Cardiac muscle cell (in vitro differentiated cells and primary cell): ENCODE measurements around the gene CAMSAP2. TPM values are rescaled to one million over a fixed set of nuclear protein-coding genes. Genes with fewer than 3 reads are reported as not detected.

Source experiments
- DNase-seq, 2 donors: peaks; one replicate each; pipeline versions ENCODE4 v3.0.0 to v3.0.0-alpha.2; 2010 to 2017; ENCODE audit warnings: low read depth in 1 of 2, low spot score in 1 of 2
- H3K27ac ChIP-seq: fragments of 200-600 bp; sonication (generic); 2 replicates; pipeline ENCODE4 v1.5.1; 2016
- H3K27me3 ChIP-seq: fragments of 200-600 bp; sonication (generic); 2 replicates; pipeline ENCODE4 v1.6.0; 2016; ENCODE audit warnings: control low read depth
- H3K36me3 ChIP-seq: fragments of 200-600 bp; sonication (generic); 2 replicates; pipeline ENCODE4 v1.5.1; 2016; ENCODE audit warnings: control low read depth
- H3K4me1 ChIP-seq: fragments of 200-600 bp; sonication (generic); 2 replicates; pipeline ENCODE4 v1.8.1; 2017; ENCODE audit warnings: low read depth, mild to moderate bottlenecking, mixed run types
- H3K4me3 ChIP-seq: fragments of 200-600 bp; sonication (generic); 2 replicates; pipeline ENCODE4 v1.5.1; 2016; ENCODE audit warnings: mild to moderate bottlenecking
- H3K9me3 ChIP-seq: fragments of 200-600 bp; sonication (generic); 2 replicates; pipeline ENCODE4 v1.5.1; 2017; ENCODE audit warnings: low read depth, mild to moderate bottlenecking, control low read depth
- polyA plus RNA-seq: library from polyadenylated mRNA; unstranded; fragments of >200 nt; fragmentation: Nextera tagmentation; extraction: Ambion mirVana; gene quantifications from 2 replicates; pipeline ENCODE4 v1.2.1, GENCODE V29; 2016
- total RNA-seq: library from RNA; depleted of rRNA; stranded (reverse); fragments of >200 nt; gene quantifications from 2 replicates; pipeline ENCODE4 v1.2.3, GENCODE V29; 2016
- TF ChIP-seq, protein P1 (sequence below): IDR thresholded peaks from 2 replicates; pipeline ENCODE4 v1.5.1; 2012; ENCODE audit warnings: low read depth, mild to moderate bottlenecking, low read length

The CAMSAP2 gene
- total and polyA plus RNA-seq, 2 experiments from 2014 or later, result 12.6 to 22.8 TPM

DNA sequence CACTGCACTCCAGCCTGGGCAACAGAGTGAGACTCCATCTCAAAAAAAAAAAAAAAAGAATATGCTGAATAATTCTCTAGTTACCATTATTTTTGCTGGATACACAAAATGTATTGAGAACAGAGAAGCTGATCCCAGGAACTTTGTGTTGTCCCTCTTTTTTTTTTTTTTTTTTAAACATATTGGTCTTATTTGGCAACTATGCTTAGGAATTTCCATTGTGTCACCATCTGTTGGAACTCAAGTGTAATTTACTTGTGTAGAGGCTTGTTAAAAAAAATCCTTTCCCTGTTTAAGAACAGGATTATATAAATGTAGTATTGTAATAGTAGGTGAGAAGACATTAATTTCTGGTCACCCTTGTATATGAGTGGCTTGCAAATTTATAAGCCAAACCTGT is 28.6 kb downstream of the CAMSAP2 start:
- peaks cover 19% of the 10 kb centered on the region for H3K36me3 ChIP-seq
- TF ChIP-seq, protein P1, sequence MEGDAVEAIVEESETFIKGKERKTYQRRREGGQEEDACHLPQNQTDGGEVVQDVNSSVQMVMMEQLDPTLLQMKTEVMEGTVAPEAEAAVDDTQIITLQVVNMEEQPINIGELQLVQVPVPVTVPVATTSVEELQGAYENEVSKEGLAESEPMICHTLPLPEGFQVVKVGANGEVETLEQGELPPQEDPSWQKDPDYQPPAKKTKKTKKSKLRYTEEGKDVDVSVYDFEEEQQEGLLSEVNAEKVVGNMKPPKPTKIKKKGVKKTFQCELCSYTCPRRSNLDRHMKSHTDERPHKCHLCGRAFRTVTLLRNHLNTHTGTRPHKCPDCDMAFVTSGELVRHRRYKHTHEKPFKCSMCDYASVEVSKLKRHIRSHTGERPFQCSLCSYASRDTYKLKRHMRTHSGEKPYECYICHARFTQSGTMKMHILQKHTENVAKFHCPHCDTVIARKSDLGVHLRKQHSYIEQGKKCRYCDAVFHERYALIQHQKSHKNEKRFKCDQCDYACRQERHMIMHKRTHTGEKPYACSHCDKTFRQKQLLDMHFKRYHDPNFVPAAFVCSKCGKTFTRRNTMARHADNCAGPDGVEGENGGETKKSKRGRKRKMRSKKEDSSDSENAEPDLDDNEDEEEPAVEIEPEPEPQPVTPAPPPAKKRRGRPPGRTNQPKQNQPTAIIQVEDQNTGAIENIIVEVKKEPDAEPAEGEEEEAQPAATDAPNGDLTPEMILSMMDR, result no peak

DNA sequence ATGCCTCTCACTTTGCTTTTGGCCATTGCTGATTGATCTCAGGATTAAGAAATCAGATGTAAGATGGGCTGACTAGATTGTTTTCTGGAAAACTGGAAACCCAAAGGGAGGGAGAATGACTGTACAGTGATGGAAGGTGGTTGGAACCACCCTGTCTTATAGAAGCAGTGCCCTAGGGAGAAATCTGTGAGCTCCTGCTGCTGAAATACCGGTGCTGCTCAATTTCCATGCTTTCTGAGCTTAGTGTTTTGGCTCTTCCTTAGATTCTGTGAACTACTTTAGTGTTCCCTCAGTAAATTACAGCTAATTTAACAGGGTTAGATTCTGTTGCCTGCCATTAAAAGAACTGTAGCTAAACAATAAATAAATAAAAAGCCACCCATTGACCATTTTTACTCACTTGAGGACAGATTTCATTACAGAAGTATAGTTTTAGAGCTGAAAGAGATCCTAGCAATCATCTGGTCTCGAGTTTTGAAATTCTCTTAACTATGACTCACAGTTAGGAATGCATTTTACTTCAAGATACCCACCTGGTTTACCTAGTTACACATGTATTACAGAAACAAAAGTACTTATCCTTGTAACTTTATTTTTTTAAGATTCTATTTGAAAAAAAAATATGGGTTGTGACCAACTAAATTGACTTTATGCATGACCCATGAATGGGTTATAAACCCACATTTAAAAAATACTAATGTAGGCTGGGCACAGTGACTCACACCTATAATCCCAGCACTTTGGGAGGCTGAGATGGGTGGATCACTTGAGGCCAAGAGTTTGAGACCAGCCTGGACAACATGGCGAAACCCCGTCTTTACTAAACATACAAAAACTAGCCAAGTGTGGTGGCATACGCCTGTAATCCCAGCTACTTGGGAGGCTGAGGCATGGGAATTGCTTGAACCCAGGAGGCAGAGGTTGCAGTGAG is 33.2 kb downstream of the CAMSAP2 start:
- Histone ChIP-seq H3K27me3 (no peaks in the 10 kb centered on the region), H3K9me3 (no peaks in the 10 kb centered on the region), H3K36me3 (peaks cover 9% of the 10 kb centered on the region), H3K27ac (no peak overlapping the region), H3K4me3 (no peak overlapping the region), H3K4me1 (no peaks in the 10 kb centered on the region)
- TF ChIP-seq, protein P1, result no peak
- DNase-seq, result no peak

More for the DNA sequence above, 28.6 kb downstream of the CAMSAP2 start:
- DNase-seq, result peak in 1 of 2 donors; percentile 60
- Histone ChIP-seq H3K4me1 (no peaks in the 10 kb centered on the region), H3K4me3 (no peak overlapping the region), H3K27me3 (no peaks in the 10 kb centered on the region), H3K9me3 (no peaks in the 10 kb centered on the region), H3K27ac (no peak overlapping the region)

DNA sequence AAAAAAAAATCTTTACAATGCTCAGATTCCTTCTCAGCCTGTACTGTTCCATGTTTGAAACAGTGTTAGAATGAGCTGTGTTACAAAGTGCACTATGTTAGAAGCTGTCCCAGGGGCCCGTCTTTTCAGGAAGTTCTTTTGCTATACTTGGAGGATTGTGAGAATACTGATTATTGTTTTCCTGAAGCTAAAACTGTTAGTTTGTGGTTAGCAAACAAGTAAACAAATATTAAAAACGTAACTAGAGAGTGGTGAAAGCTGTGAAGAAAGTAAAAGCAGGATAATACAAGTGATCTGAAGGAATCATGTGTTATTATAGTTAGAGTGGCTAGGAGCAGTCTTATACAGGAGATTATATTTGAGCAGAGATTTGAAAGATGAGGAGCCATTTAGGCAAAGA is 35.6 kb downstream of the CAMSAP2 start:
- H3K36me3 ChIP-seq, result peaks cover 4% of the 10 kb centered on the region
- no peaks in the 10 kb centered on the region for H3K27me3 ChIP-seq
- no peak overlapping the region for H3K27ac ChIP-seq
- DNase-seq, result no peak
- TF ChIP-seq, protein P1, result no peak
- H3K9me3 ChIP-seq, result no peaks in the 10 kb centered on the region
- H3K4me1 ChIP-seq, result no peaks in the 10 kb centered on the region
- no peak overlapping the region for H3K4me3 ChIP-seq

DNA sequence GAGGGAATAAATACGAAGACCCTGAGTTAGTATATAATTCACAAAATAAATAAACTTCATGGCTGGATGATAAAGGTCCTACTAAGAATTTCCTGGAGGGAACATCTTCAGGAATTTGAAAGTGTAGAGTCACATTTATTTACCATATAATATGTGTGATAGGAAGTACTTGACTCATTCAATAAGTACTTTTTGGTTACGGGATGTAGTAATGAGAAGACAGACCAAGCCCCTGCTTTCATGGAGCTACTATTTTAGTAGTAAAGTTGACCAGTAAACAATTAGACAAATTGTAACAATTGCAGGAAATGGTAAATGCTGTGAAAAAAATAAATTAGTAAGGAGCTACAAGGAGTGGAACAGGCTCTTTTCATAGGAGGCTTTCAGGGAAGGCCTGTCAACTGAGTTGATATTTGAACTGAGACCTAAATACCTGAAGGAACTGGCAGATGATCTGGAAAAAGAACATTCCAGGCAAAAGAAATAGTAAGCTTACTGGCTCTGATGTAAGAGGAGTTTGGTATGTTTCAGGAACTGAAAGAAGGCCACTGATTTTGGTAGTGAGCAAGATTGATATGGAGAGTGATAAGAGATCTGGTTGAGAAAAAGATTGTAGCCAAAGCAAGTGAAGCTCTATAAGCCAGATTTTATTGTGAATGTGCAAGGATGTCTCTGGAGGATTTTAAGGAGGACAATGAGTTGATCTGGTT is 36.2 kb downstream of the CAMSAP2 start:
- H3K27ac ChIP-seq, result no peak overlapping the region
- H3K27me3 ChIP-seq, result no peaks in the 10 kb centered on the region
- DNase-seq, result peak in 1 of 2 donors; percentile 38
- H3K9me3 ChIP-seq, result no peaks in the 10 kb centered on the region
- H3K4me3 ChIP-seq, result no peak overlapping the region
- H3K36me3 ChIP-seq, result peaks cover 4% of the 10 kb centered on the region
- H3K4me1 ChIP-seq, result no peaks in the 10 kb centered on the region
- TF ChIP-seq, protein P1, result no peak

DNA sequence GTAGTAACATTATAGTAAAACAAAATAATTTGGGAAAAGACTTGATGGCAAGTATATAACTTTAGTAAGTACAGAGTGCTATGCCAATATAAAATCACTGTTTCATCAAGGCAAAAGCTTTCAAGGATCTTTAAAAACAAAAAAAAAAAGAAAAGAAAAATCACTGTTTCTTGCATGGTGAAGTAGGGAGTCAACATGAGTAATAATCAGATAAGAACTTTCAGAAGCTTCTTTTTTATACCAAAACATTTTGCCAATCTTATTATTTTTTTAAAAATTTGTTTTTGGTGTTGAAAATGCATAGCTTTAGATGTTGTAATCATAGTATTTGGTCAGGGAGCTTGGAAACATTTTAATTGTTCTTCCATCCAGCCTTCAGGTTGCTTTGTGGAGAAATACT is 37.2 kb downstream of the CAMSAP2 start:
- no peak overlapping the region for H3K4me3 ChIP-seq
- H3K4me1 ChIP-seq, result no peaks in the 10 kb centered on the region
- TF ChIP-seq, protein P1, result no peak
- peak in 1 of 2 donors; percentile 32 for DNase-seq
- H3K36me3 ChIP-seq, result peaks cover 4% of the 10 kb centered on the region
- H3K9me3 ChIP-seq, result no peaks in the 10 kb centered on the region
- H3K27ac ChIP-seq, result no peak overlapping the region
- H3K27me3 ChIP-seq, result no peaks in the 10 kb centered on the region
